Measurements from ENCODE around the gene CCR9. TPM values are rescaled to one million over a fixed set of nuclear protein-coding genes. Genes with fewer than 3 reads are reported as not detected.

Gene CCR9
- total and polyA plus RNA-seq, 9 donors: 0.09 TPM; not detected in 8

DNA sequence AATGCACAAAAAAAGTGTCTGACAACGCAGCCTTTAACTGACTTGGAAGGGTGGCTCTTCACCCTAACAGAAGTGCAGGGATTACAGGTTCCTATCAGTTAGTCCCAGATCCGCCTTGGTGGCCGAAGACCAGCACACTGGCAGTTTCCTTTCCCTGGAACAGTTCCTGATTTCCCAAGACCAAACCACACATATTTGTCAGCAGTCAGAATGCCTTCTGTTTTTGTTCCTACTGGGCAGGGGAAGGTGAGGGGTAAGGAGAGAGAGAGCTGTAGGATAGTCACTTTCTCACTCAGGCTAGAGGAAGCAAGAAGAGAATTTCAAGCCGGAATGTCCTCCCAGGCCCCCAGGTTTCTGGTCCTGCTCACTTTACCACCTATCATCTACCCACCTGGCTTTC is 66.1 kb downstream of the CCR9 start:
- Histone ChIP-seq H3K27ac (ENCODE audit: low read length) (no peak overlapping the region), H3K27me3 (ENCODE audit: control insufficient read depth, insufficient read depth, low read length) (no peaks in the 10 kb centered on the region)
- 85% methylated on average over 3 of the region's 4 CpGs for WGBS (ENCODE audit: insufficient coverage)

More for the DNA sequence above, 66.1 kb downstream of the CCR9 start:
- Histone ChIP-seq H3K4me3 (ENCODE audit: low read length) (no peak overlapping the region), H3K36me3 (ENCODE audit: control insufficient read depth, insufficient read depth, low read length) (peaks cover 87% of the 10 kb centered on the region), H3K9me3 (replicated peaks; ENCODE audit: control insufficient read depth, low read depth, low read length) (no peaks in the 10 kb centered on the region), H3K4me1 (ENCODE audit: control insufficient read depth, insufficient read depth, low read length) (no peaks in the 10 kb centered on the region)
- DNase-seq: no peak

Other genes with a start within 250 kb of the CCR9 start
- gene SACM1L, start 197.1 kb upstream of the CCR9 start, total RNA-seq: 24.4 TPM
- gene SACM1L, start 197.1 kb upstream of the CCR9 start, polyA plus RNA-seq (ENCODE audit: insufficient read depth in 1 of 8, insufficient read length in 8 of 8, low replicate concordance in 1 of 8): 10 to 100 TPM; 24.8 to 32.5 (median 27.2) TPM
- 0.09 TPM for gene SLC6A20, start 90.0 kb upstream of the CCR9 start, total RNA-seq
- 1 to 10 TPM in 1 of 8 donors, under 1 TPM in 7; 0.13 to 8.4 (median 0.33) TPM for gene SLC6A20, start 90.0 kb upstream of the CCR9 start, polyA plus RNA-seq (ENCODE audit: insufficient read depth in 1 of 8, insufficient read length in 8 of 8, low replicate concordance in 1 of 8)
- gene LZTFL1, start 44.4 kb upstream of the CCR9 start, total RNA-seq: 15.6 TPM
- gene LZTFL1, start 44.4 kb upstream of the CCR9 start, polyA plus RNA-seq (ENCODE audit: insufficient read depth in 1 of 8, insufficient read length in 8 of 8, low replicate concordance in 1 of 8): 10 to 100 TPM; 13.3 to 19.9 (median 15.8) TPM
- 0.04 TPM for gene CXCR6, start 56.9 kb downstream of the CCR9 start, total RNA-seq
- under 1 TPM; 0.12 to 0.40 (median 0.24) TPM for gene CXCR6, start 56.9 kb downstream of the CCR9 start, polyA plus RNA-seq (ENCODE audit: insufficient read depth in 1 of 8, insufficient read length in 8 of 8, low replicate concordance in 1 of 8)
- gene FYCO1, start 109.3 kb downstream of the CCR9 start, total RNA-seq: 18.6 TPM
- gene FYCO1, start 109.3 kb downstream of the CCR9 start, polyA plus RNA-seq (ENCODE audit: insufficient read depth in 1 of 8, insufficient read length in 8 of 8, low replicate concordance in 1 of 8): 10 to 100 TPM; 22.7 to 33.6 (median 25.6) TPM
- 0.18 TPM for gene XCR1, start 140.9 kb downstream of the CCR9 start, total RNA-seq
- under 1 TPM; 0.08 to 0.60 (median 0.13) TPM for gene XCR1, start 140.9 kb downstream of the CCR9 start, polyA plus RNA-seq (ENCODE audit: insufficient read depth in 1 of 8, insufficient read length in 8 of 8, low replicate concordance in 1 of 8)

All from muscle of leg (tissue), 11 donors.